ENCODE data around the gene PRAC2.

DNA sequence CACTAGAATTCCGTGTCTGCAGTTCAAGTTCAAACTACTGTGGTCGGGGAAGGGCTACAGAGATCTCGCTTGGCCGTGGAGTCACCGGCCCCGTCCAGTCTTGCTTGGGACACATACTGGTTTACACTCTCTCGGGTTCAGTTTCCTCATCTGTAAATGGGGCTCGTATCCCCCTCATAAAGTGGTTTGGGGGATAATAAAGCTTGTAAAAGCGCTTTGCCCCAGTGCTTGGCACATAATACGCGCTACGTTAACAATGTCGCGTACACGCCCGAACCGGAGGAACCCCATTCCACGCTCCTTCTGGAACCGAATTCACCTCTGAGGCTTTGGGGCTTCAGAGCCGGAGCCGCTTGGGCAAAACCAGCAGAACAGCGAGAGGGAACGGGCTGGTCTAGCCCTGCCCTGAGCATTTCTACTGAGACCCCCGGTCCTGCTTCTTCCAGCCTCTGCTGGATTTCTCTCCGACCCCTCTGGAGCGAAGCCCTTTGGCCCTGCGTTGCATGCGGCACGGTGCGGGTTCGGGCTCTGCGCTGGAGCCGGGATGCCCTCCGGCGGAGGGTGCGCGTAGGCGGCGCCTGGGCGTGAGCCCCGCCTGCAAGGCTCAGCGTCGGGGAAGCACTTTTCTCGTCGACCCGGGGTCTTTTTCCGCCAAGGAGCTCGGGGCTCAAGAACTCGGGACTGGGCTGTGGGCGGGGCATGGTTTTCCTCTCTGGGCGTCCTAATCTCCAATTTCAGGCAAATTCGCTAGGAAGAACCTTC is 31.7 kb downstream of the PRAC2 start:
- TF ChIP-seq CTCF (IDR thresholded peaks at IDR 0.05): no peak
- TF ChIP-seq POLR2A (IDR thresholded peaks at IDR 0.05; ENCODE audit: low read depth): no peak
- no peak for TF ChIP-seq POLR2AphosphoS5 (IDR thresholded peaks at IDR 0.05)
